ENCODE data around the gene SLC35E4.

The SLC35E4 gene

GRCh38 chr22:30691204-30691603 is 55.6 kb downstream of the SLC35E4 start:
- DNase-seq (ENCODE audit: low spot score), result no peak

GRCh38 chr22:30694171-30694639 is 58.6 kb downstream of the SLC35E4 start:
- DNase-seq (ENCODE audit: low spot score), result peak; percentile 69

- DNase-seq (ENCODE audit: low spot score), result peak; percentile 58
These were observed 59.2 kb downstream of the SLC35E4 start, which contains the start of gene OSBP2 for GRCh38 chr22:30694640-30695350. Gene OSBP2, plus strand, starts transcription at chr22:30694874. Its CDS starts 36 bp downstream, at chr22:30694910.

- DNase-seq (ENCODE audit: low spot score), result no peak
These were observed 59.8 kb downstream of the SLC35E4 start for GRCh38 chr22:30695351-30695851.

GRCh38 chr22:30695871-30696655 is 60.5 kb downstream of the SLC35E4 start:
- no peak for DNase-seq (ENCODE audit: low spot score)
